ENCODE results near the gene EDA2R.

EDA2R gene

GRCh38 chrX:66638591-66639500, at the start of gene EDA2R:
Gene EDA2R, minus strand, starts transcription at chrX:66639078. Its CDS starts 23,058 bp downstream, at chrX:66616020.
- no peak for DNase-seq

- no peak for DNase-seq
These were observed 45.3 kb upstream of the EDA2R start for GRCh38 chrX:66684196-66684595.

GRCh38 chrX:66680451-66680850, 41.6 kb upstream of the EDA2R start:
- DNase-seq = no peak

GRCh38 chrX:66677430-66677829, 38.6 kb upstream of the EDA2R start:
- no peak for DNase-seq

GRCh38 chrX:66676990-66677389, 38.1 kb upstream of the EDA2R start:
- no peak for DNase-seq

GRCh38 chrX:66676413-66676812, 37.5 kb upstream of the EDA2R start:
- DNase-seq = no peak

GRCh38 chrX:66675541-66675940, 36.7 kb upstream of the EDA2R start:
- DNase-seq = no peak

- no peak for DNase-seq
These were observed 35.6 kb upstream of the EDA2R start for GRCh38 chrX:66674506-66674905.

GRCh38 chrX:66672106-66672505, 33.2 kb upstream of the EDA2R start:
- DNase-seq = no peak

GRCh38 chrX:66654411-66654810, 15.5 kb upstream of the EDA2R start:
- no peak for DNase-seq

- DNase-seq = no peak
These were observed 3.5 kb downstream of the EDA2R start for GRCh38 chrX:66635360-66635759.

- DNase-seq = no peak
These were observed 4.6 kb downstream of the EDA2R start for GRCh38 chrX:66634272-66634671.

- no peak for DNase-seq
These were observed 5.3 kb downstream of the EDA2R start for GRCh38 chrX:66633541-66633940.

GRCh38 chrX:66632981-66633380, 5.9 kb downstream of the EDA2R start:
- no peak for DNase-seq

- no peak for DNase-seq
These were observed 6.4 kb downstream of the EDA2R start for GRCh38 chrX:66632473-66632872.

- no peak for DNase-seq
These were observed 13.4 kb downstream of the EDA2R start for GRCh38 chrX:66625525-66625924.

- no peak for DNase-seq
These were observed 16.7 kb downstream of the EDA2R start for GRCh38 chrX:66622209-66622608.

- no peak for DNase-seq
These were observed 21.9 kb downstream of the EDA2R start for GRCh38 chrX:66616944-66617343.

- no peak for DNase-seq
These were observed 36.4 kb downstream of the EDA2R start for GRCh38 chrX:66602381-66602938.

- DNase-seq = no peak
These were observed 37.4 kb downstream of the EDA2R start for GRCh38 chrX:66601522-66601921.

- no peak for DNase-seq
These were observed 59.7 kb downstream of the EDA2R start for GRCh38 chrX:66579219-66579618.

- DNase-seq = no peak
These were observed 84.9 kb downstream of the EDA2R start for GRCh38 chrX:66553973-66554372.

GRCh38 chrX:66547847-66548369, 91.0 kb downstream of the EDA2R start:
- DNase-seq = no peak
